Medulla oblongata (tissue), 1 donor: ENCODE measurements around the gene C7.
"Not testable (repeated sequence)": the region's sequence is repeated elsewhere in the genome, so short reads cannot be mapped to it uniquely, and the experiment has no call there.

Experiments
- DNase-seq: peaks from one replicate; pipeline ENCODE4 v3.0.0-alpha.2; 2015; ENCODE audit errors: extremely low spot score

The C7 gene

DNA sequence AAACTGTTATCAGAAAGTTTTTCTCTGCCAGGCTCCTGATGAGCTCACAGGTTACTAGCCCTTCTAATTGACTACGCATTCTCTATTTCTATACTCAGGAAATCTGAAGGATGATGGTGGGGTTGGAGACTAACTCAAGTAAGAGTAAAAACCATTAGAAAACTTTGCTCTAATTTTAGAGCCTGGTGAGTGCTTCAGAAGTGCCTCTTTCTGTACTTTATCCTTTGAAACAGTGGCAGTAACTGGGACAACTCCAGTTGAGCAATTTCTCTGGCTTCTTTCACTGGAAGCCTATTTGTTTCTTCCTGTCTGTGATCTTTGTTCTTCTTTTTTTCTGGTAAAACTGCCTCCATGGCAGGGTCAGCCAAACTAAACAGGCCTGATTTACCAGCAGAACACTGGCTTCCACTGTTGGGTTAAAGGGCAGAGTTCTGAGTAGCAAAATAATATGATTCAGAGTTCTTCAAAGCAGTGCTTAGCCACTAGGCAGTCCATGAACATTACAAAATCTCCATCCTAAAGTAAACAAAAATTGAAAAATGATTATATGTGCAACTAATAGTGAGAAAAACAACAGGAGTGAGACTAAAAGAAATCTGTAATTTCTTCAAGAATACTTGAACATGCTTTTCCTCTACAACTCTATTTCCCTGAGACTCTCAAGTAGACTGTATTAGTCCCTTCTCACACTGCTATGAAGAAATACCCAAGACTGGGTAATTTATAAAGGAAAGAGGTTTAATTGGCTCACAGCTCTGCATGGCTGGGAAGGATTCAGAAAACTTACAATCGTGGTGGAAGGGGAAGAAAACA lies 82.1 kb downstream of the C7 start:
- DNase-seq: peak; percentile 67

DNA sequence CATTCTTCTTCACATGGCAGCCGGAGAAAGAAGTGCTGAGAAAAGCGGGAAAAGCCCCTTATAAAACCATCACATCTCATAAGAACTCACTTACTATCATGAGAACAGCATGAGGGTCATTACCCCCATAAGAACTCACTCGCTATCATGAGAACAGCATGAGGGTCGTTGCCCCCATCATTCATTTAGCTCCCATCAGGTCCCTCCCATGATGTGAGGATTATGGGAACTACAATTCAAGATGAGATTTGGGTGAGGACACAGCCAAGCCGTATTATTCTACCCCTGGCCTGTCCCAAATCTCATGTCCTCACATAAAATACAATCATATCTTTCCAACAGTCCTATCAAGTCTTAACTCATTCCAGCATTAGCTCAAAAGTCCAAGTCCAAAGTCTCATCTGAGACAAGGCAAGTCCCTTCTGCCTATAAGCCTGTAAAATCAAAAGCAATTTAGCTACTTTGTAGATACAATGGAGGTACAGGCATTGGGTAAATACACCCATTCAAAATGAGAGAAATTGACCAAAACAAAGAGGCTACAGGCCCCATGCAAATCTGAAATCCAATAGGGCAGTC lies 82.8 kb downstream of the C7 start:
- DNase-seq: no peak

DNA sequence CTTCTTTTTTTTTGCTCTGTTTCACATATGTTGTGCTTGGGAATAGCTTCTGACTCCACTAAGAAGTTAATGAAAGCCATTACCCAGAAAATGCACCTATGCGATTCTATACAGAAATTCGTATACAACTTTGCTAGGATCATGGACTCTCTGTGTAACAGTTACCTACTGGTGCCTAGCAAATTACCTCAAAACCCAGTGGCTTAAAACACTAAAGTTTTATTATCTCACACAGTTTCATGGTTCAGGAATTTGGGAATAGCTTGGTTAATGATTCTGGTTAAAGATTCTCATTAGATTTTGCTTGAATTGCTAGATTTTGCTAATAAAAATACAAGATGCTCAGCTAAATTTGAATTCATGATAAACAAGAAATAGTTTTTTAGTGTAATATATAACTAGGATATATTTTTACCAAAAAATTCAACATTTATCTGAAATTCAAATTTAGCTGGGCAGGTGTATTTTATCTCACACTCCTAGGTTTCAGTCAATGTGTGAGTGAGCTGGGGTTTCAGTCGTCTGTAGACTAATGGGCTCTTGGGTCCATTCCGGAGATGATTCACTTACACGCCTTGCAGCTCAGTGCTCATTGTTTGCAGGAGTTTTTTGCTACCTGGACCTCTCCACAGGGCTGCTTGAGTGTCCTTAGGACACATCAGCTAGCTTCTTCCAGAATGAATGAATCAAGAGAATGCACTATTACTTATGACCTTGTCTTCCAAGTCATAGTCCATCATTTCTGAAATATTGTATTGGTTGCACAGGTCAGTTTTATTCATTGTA lies 86.7 kb downstream of the C7 start:
- no peak for DNase-seq

DNA sequence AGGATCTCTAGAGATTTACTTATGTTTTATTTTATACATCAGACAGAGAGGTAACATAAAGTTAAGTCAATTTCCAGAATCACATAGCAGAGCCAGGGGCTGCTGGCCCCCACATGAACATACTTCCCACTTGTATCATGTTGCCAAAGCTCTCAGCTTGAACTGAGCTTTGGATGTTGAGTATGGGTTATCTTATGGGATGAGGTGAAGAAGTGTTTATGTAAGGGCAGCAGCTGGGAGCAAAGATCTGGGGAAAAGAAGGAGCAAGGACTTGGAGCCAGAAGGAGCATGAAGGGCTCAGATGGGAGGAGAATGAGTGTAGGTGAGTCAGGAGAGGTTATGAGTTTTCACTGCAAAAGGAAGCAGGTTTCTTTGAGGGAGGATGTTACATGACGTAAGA lies 89.8 kb downstream of the C7 start:
- DNase-seq: no peak

GRCh38 chr5:40999966-41000365 lies 90.7 kb downstream of the C7 start:
- DNase-seq: no peak

DNA sequence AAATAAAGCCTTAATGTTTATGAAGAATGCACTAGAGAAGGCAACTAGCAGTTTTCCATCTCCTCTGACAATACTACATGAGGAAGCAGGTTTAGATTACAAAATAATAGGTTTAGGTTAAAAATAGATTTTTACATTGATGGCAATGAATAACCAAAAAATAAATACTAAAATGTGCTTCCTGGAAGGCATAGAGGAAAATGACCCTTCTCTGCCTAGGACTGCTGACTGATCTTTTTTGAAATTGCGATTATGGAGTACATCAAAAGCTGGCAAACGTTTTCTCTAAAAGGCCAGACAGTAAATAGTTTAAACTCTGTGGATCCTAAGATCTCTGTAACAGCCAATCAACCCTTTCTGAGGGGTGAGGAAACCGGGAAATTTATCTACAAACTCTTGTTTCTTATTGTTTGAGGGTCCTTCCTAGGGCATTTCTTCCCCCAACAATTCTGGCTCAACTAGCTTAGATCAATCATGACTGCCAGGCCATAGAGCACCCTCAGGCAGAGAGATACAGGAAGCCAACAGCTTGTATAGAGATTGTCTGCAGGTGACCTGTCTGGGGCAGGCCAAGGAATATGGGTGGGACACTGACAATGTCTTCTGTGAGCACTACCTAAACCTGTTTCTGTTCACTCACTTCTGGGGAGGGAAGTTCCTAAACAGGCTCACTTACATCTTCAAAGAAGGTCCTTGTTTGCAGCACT lies 94.5 kb downstream of the C7 start:
- no peak for DNase-seq

GRCh38 chr5:41004931-41005330 lies 95.6 kb downstream of the C7 start:
- no peak for DNase-seq

- DNase-seq: no peak
These were observed 99.9 kb downstream of the C7 start for GRCh38 chr5:41009232-41009631.

- DNase-seq: no peak
These were observed 101.3 kb downstream of the C7 start for GRCh38 chr5:41010572-41010971.

GRCh38 chr5:41012318-41012717 lies 103.0 kb downstream of the C7 start:
- no peak for DNase-seq

DNA sequence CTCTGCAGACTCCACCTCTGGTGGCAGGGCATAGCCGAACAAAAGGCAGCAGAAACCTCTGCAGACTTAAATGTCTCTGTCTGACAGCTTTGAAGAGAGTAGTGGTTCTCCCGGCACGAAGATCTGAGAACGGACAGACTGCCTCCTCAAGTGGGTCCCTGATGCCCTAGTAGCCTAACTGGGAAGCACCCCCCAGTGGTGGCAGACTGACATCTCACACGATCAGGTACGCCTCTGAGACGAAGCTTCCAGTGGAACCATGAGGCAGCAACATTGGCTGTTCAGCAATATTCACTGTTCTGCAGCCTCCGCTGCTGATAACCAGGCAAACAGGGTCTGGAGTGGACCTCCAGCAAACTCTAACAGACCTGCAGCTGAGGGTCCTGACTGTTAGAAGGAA lies 113.3 kb downstream of the C7 start:
- DNase-seq: not testable (repeated sequence)
